HCT116 (cell line): Measurements from ENCODE around the gene NKIRAS2. TPM values are rescaled to one million over a fixed set of nuclear protein-coding genes. Genes with fewer than 3 reads are reported as not detected.
A peak's percentile ranks its signal among the peaks of the same experiment; 100 is the strongest.

Experiments used
- ATAC-seq: fragments of 200-7000 bp; cut with Tn5 transposase; 2 replicates; pipeline ENCODE4 v1.9.1; 2020; ENCODE audit warnings: mild to moderate bottlenecking, moderate library complexity
- BruUV-seq: library from RNA; stranded (reverse); fragments of 400-500 nt; replicated peaks from 2 replicates; lab custom pipeline; 2021; lab: Mats Ljungman, UMichigan
- CTCF ChIA-PET: fragments of 300-600 bp; sonication (Branson Sonifier 250); formaldehyde crosslinking; loops from one replicate; lab custom pipeline; 2021; ENCODE audit warnings: antibody characterized with exemption; lab: Charles Lee
- POLR2A ChIA-PET: fragments of 300-600, 350-600 bp; sonication (Branson Sonifier 250); formaldehyde crosslinking; loops from one replicate; lab custom pipeline; 2021; ENCODE audit warnings: antibody characterized with exemption; lab: Charles Lee
- RAD21 ChIA-PET, 2 experiments: fragments of 300-600 bp; sonication (Branson Sonifier 250); formaldehyde crosslinking; loops; one replicate each; lab custom pipeline; 2023; ENCODE audit warnings: low total read pairs in 2 of 2; ENCODE audit not compliant: uncharacterized antibody in 2 of 2, unreplicated experiment in 2 of 2, low non-redundant PET in 1 of 2; lab: Charles Lee
- DNase-seq: peaks from one replicate; pipeline ENCODE4 v3.0.0-alpha.2; 2010; ENCODE audit warnings: low read depth, low spot score
- H2AFZ ChIP-seq: fragments of 200-600 bp; shearing (Covaris generic), sonication (generic); 2 replicates; pipeline ENCODE4 v1.6.1; 2017; ENCODE audit warnings: low read depth, mixed run types, mixed read lengths, antibody characterized with exemption, low read length; ENCODE audit not compliant: poor library complexity, severe bottlenecking
- H3K27ac ChIP-seq: 2 replicates; pipeline ENCODE4 v1.5.1; 2012; ENCODE audit warnings: low read depth, low read length
- H3K27me3 ChIP-seq: fragments of 200-600 bp; sonication (generic); 2 replicates; pipeline ENCODE4 v1.6.1; 2016; ENCODE audit warnings: mixed run types, low read length, mixed read lengths; ENCODE audit not compliant: insufficient read depth
- H3K36me3 ChIP-seq, 2 experiments: fragments of 200-500 bp in 1 of 2; fragments of 200-600 bp in 1 of 2; sonication (Bioruptor generic) in 1 of 2; sonication (generic) in 1 of 2; 2 replicates each; pipeline versions ENCODE4 v1.5.1 to v1.6.1; 2014 to 2016; ENCODE audit warnings: low read length in 2 of 2, inconsistent platforms in 1 of 2, mixed read lengths in 1 of 2, mixed run types in 1 of 2; ENCODE audit not compliant: insufficient read depth in 2 of 2, control insufficient read depth in 1 of 2
- H3K4me1 ChIP-seq, 2 experiments: fragments of 200-600 bp in 1 of 2; sonication (generic) in 1 of 2; 2 replicates each; pipeline versions ENCODE4 v1.5.1 to v1.6.1; 2012 to 2017; ENCODE audit warnings: low read length in 2 of 2, inconsistent platforms in 1 of 2, mild to moderate bottlenecking in 1 of 2, mixed read lengths in 1 of 2, mixed run types in 1 of 2, moderate library complexity in 1 of 2; ENCODE audit not compliant: insufficient read depth in 2 of 2, control insufficient read depth in 1 of 2
- H3K4me2 ChIP-seq: fragments of 200-600 bp; sonication (generic); 2 replicates; pipeline ENCODE4 v1.6.1; 2017; ENCODE audit warnings: mixed run types, low read length, mixed read lengths
- H3K4me3 ChIP-seq, 2 experiments: fragments of 200-600 bp in 1 of 2; sonication (generic) in 1 of 2; replicated peaks in 1 of 2; 2 replicates each; pipeline ENCODE4 v1.5.1; 2011 to 2016; ENCODE audit warnings: low read length in 2 of 2, control low read depth in 1 of 2, low read depth in 1 of 2, mild to moderate bottlenecking in 1 of 2, mixed read lengths in 1 of 2, mixed run types in 1 of 2
- H3K79me2 ChIP-seq: fragments of 200-600 bp; sonication (generic); 2 replicates; pipeline ENCODE4 v1.6.1; 2017; ENCODE audit warnings: mild to moderate bottlenecking, mixed run types, low read length, moderate library complexity, mixed read lengths; ENCODE audit not compliant: insufficient read depth
- H3K9ac ChIP-seq: fragments of 200-600 bp; sonication (generic); 2 replicates; pipeline ENCODE4 v1.6.1; 2016; ENCODE audit warnings: low read length, mixed read lengths
- H3K9me2 ChIP-seq: fragments of 200-600 bp; sonication (generic), shearing (Covaris generic); 2 replicates; pipeline ENCODE4 v1.6.1; 2017; ENCODE audit warnings: mixed run types, mild to moderate bottlenecking, moderate library complexity; ENCODE audit not compliant: insufficient read depth
- H3K9me3 ChIP-seq, 2 experiments: fragments of 200-500 bp in 1 of 2; fragments of 200-600 bp in 1 of 2; sonication (Bioruptor generic) in 1 of 2; sonication (generic) in 1 of 2; 2 replicates each; pipeline ENCODE4 v1.6.1; 2014 to 2017; ENCODE audit warnings: low read length in 2 of 2, mixed read lengths in 2 of 2, inconsistent platforms in 1 of 2, low read depth in 1 of 2, mild to moderate bottlenecking in 1 of 2, mixed run types in 1 of 2, moderate library complexity in 1 of 2; ENCODE audit not compliant: control insufficient read depth in 1 of 2, insufficient read depth in 1 of 2
- H4K20me1 ChIP-seq: fragments of 200-600 bp; sonication (generic), shearing (Covaris generic); 2 replicates; pipeline ENCODE4 v1.6.1; 2017; ENCODE audit warnings: mixed run types, mild to moderate bottlenecking, moderate library complexity; ENCODE audit not compliant: insufficient read depth
- ATF3 ChIP-seq: IDR thresholded peaks from 2 replicates; pipeline ENCODE4 v1.6.1; 2012
- CBX3 ChIP-seq: IDR thresholded peaks from 2 replicates; pipeline ENCODE4 v1.6.1; 2012; ENCODE audit warnings: low read depth
- CTCF ChIP-seq, 3 experiments: fragments of 200-600 bp in 1 of 3; sonication (generic) in 1 of 3; IDR thresholded peaks in 2 of 3; conservative IDR thresholded peaks in 1 of 3; 2 replicates each; pipeline ENCODE4 v1.5.1; 2012 to 2017; ENCODE audit warnings: low read depth in 2 of 3, low read length in 2 of 3, antibody characterized with exemption in 1 of 3, borderline replicate concordance in 1 of 3, control low read depth in 1 of 3, mild to moderate bottlenecking in 1 of 3, mixed read lengths in 1 of 3, mixed run types in 1 of 3, moderate library complexity in 1 of 3; ENCODE audit not compliant: insufficient read depth in 1 of 3
- EGR1 ChIP-seq: IDR thresholded peaks from 2 replicates; pipeline ENCODE4 v1.6.1; 2012; ENCODE audit warnings: low read depth
- ELF1 ChIP-seq: IDR thresholded peaks from 2 replicates; pipeline ENCODE4 v1.6.1; 2012; ENCODE audit warnings: low read depth, borderline replicate concordance
- EZH2 ChIP-seq: fragments of 200-600 bp; sonication (generic); IDR thresholded peaks from 2 replicates; pipeline ENCODE4 v1.6.1; 2017; ENCODE audit warnings: antibody characterized with exemption, mixed run types
- FOSL1 ChIP-seq: IDR thresholded peaks from 2 replicates; pipeline ENCODE4 v1.6.1; 2012; ENCODE audit warnings: low read depth
- JUND ChIP-seq: IDR thresholded peaks from 2 replicates; pipeline ENCODE4 v1.6.1; 2012
- POLR2A ChIP-seq: IDR thresholded peaks from 2 replicates; pipeline ENCODE4 v1.7.0; 2011; ENCODE audit warnings: borderline replicate concordance; ENCODE audit not compliant: insufficient read depth, insufficient read length; ENCODE audit errors: extremely low read depth
- RAD21 ChIP-seq: IDR thresholded peaks from 2 replicates; pipeline ENCODE4 v1.6.1; 2012; ENCODE audit warnings: low read depth, mild to moderate bottlenecking
- REST ChIP-seq: IDR thresholded peaks from 2 replicates; pipeline ENCODE4 v1.6.1; 2012; ENCODE audit warnings: low read depth
- SIN3A ChIP-seq: IDR thresholded peaks from 2 replicates; pipeline ENCODE4 v1.6.1; 2012; ENCODE audit warnings: low read depth
- SP1 ChIP-seq: IDR thresholded peaks from 2 replicates; pipeline ENCODE4 v1.6.1; 2012; ENCODE audit warnings: low read depth
- SRF ChIP-seq: IDR thresholded peaks from 2 replicates; pipeline ENCODE4 v1.6.1; 2012; ENCODE audit warnings: low read depth
- TCF7L2 ChIP-seq: IDR thresholded peaks from 2 replicates; pipeline ENCODE4 v1.7.0; 2011; ENCODE audit warnings: borderline replicate concordance, inconsistent platforms; ENCODE audit not compliant: insufficient read depth, insufficient read length; ENCODE audit errors: extremely low read depth
- YY1 ChIP-seq: IDR thresholded peaks from 2 replicates; pipeline ENCODE4 v1.6.1; 2011; ENCODE audit warnings: low read length, low read depth, moderate library complexity, mild to moderate bottlenecking; ENCODE audit not compliant: insufficient replicate concordance; ENCODE audit errors: extremely low read depth
- ZBTB33 ChIP-seq: IDR thresholded peaks from 2 replicates; pipeline ENCODE4 v1.6.1; 2011; ENCODE audit warnings: mild to moderate bottlenecking, low read length, moderate library complexity; ENCODE audit not compliant: insufficient replicate concordance; ENCODE audit errors: extremely low read depth
- ZFX ChIP-seq: fragments of 450-650 bp; IDR thresholded peaks from 2 replicates; pipeline ENCODE4 v1.6.1; 2017
- ZNF274 ChIP-seq: fragments of 200-500 bp; sonication (Bioruptor generic); IDR thresholded peaks from 2 replicates; pipeline ENCODE4 v1.6.1; 2014; ENCODE audit warnings: mild to moderate bottlenecking, low read depth, low read length, inconsistent platforms
- intact Hi-C: fragments of 100-400 bp; cut with micrococcal nuclease; formaldehyde crosslinking; loops from 2 replicates; pipeline ENCODE4 v1.10.0; 2022
- total RNA-seq: library from RNA; stranded (reverse); gene quantifications from one replicate; pipeline ENCODE4 v1.2.1, GENCODE V29; 2021; ENCODE audit not compliant: unreplicated experiment

The NKIRAS2 gene
- total RNA-seq, 1 experiment from 2014 or later, result 26.4 TPM

GRCh38 chr17:42010898-42011516, 8.9 kb upstream of the NKIRAS2 start:
- no peak overlapping the region for H3K27ac ChIP-seq

More at GRCh38 chr17:42010898-42011516, 8.9 kb upstream of the NKIRAS2 start:
- Histone ChIP-seq H3K79me2 (peaks cover 99% of the 10 kb centered on the region), H4K20me1 (peaks cover 12% of the 10 kb centered on the region; the same call in 1 of the 2 replicates), H3K9me3 (no peaks in the 10 kb centered on the region), H2AFZ (no peak overlapping the region), H3K9ac (no peak overlapping the region), H3K27me3 (no peaks in the 10 kb centered on the region), H3K4me1 (peaks cover 4 to 22% of the 10 kb centered on the region in 2 experiments; a peak in 3 of 4 replicates), H3K9me2 (no peaks in the 10 kb centered on the region), H3K36me3 (no peaks in the 10 kb centered on the region), H3K4me3 (no peak overlapping the region), H3K4me2 (peak overlapping the region; percentile 34)
- POLR2A ChIA-PET, result no interaction called here
- intact Hi-C loops, result no loop called here
- no TSS peak for BruUV-seq
- no peak for ATAC-seq
- RAD21 ChIA-PET, result no interaction called here
- DNase-seq, result no peak
- CTCF ChIA-PET, result interaction anchor here (0.6 kb wide), 1 partner anchor 1321 kb away, joined by 3 read pairs; no protein-coding TSS in a partner anchor
- TF ChIP-seq ZBTB33, result no peak
- TF ChIP-seq YY1, result no peak
- TF ChIP-seq REST, result no peak
- TF ChIP-seq FOSL1, result no peak
- TF ChIP-seq SIN3A, result no peak
- no peak for TF ChIP-seq POLR2A
- TF ChIP-seq SRF, result no peak
- TF ChIP-seq ZNF274, result no peak
- TF ChIP-seq CBX3, result no peak
- TF ChIP-seq CTCF (IDR thresholded peaks at IDR 0.05 in 2 of 3, conservative IDR thresholded peaks at IDR 0.05 in 1 of 3; ENCODE audit: borderline replicate concordance in 1 of 3, insufficient read depth in 1 of 3, low read depth in 2 of 3, low read length in 2 of 3), result no peak
- no peak for TF ChIP-seq JUND
- TF ChIP-seq EZH2, result no peak
- TF ChIP-seq ZFX, result no peak
- TF ChIP-seq SP1, result no peak
- TF ChIP-seq EGR1, result no peak
- TF ChIP-seq TCF7L2, result no peak
- TF ChIP-seq ELF1, result no peak
- no peak for TF ChIP-seq ATF3
- no peak for TF ChIP-seq RAD21
